AG09319 (cell line): ENCODE measurements around the gene VCAN.

Source experiments
- DNase-seq: peaks from one replicate; pipeline ENCODE4 v3.0.0-alpha.2; 2010; ENCODE audit warnings: low read depth; ENCODE audit errors: extremely low read depth
- TF ChIP-seq, protein P1 (sequence below): IDR thresholded peaks from 2 replicates; pipeline ENCODE4 v1.5.1; 2011; ENCODE audit warnings: low read depth, mild to moderate bottlenecking, inconsistent platforms, low read length, moderate library complexity

VCAN gene

DNA sequence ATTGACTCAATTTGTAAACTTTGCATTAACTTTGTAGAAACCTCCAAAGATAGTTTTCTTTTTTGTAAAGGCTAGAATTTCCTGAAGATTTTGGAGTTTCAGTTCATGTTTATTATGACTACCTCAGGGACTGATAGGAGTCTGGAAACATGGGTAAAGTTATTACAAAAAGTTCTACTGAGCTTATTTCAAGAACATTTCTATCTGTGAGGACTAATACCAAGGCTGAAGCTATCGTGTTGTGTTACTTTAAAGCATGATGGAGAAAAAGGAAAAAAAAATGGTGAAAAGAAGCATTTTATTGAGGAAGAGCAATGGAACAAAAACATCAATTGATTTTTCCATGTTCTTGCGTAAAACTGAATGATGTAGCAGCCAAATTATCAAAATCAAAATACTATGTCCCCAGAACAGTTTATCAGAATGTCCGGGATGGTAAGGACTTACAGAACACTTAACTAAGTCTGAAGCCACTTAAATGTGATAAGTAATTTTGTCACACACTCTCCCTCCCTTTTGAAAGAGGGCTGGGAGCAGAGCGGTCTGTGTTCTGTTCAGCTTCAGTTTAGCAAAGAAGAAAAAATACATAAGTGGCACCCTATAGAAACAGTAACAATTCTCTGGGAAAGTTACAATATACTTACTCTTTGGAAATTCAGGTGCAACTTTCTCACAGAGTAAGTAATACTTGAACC, 25.1 kb upstream of the VCAN start:
- TF ChIP-seq, protein P1, sequence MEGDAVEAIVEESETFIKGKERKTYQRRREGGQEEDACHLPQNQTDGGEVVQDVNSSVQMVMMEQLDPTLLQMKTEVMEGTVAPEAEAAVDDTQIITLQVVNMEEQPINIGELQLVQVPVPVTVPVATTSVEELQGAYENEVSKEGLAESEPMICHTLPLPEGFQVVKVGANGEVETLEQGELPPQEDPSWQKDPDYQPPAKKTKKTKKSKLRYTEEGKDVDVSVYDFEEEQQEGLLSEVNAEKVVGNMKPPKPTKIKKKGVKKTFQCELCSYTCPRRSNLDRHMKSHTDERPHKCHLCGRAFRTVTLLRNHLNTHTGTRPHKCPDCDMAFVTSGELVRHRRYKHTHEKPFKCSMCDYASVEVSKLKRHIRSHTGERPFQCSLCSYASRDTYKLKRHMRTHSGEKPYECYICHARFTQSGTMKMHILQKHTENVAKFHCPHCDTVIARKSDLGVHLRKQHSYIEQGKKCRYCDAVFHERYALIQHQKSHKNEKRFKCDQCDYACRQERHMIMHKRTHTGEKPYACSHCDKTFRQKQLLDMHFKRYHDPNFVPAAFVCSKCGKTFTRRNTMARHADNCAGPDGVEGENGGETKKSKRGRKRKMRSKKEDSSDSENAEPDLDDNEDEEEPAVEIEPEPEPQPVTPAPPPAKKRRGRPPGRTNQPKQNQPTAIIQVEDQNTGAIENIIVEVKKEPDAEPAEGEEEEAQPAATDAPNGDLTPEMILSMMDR: no peak
- no peak for DNase-seq

DNA sequence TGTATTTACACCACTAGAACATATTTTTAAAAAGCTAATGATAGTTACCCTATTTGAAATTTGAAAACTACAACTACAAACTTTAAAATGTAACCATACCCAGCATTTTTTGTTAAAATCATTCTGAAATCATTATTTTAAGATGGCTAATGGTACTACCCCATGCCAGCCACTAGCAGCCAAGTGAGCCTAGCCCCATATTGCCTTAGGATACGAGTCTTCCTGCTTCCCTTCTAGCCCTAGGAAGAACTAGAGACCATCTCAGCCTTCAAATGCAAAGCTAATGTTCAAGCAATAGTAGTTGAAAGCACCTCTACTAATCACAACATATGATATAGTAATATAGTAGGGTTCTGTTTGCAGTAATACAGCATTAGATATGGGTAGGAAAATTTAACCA, 24.0 kb upstream of the VCAN start:
- TF ChIP-seq, protein P1: no peak
- no peak for DNase-seq

DNA sequence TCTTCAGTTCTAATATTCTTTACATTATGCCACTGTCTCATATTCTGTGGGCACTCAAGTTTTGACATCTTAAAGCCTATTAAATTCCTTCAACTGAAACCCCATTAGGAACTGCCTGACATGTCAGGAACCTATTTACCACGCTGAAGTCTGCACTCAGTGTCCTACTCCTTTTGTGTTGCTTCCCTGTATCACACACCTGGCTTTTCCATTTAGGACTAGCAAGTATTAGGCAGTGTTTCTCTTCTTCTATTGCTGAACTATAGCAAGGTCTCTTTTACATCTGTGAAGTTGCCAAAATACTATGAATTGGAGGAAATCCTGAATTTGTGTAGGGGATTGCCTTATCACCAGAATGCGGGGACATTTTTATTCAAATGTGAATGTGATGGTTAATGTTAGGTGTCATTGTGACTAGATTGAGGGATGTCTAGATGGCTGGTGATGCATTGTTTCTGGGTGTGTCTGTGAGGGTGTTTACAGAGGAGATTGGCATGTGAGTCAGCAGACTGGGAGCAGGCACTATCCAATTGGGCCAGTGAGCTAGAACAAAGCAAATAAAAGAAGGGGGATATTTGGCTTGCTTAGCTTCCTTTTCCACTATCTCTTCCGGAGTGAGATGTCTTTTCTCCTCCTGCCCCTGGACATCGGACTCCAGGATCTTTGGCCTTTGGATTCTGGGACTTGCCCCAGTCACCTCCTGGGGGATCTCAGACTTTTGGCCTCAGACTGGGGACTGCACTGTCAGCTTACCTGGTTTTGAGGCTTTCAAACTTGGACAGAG, 21.2 kb upstream of the VCAN start:
- no peak for DNase-seq
- TF ChIP-seq, protein P1: no peak

DNA sequence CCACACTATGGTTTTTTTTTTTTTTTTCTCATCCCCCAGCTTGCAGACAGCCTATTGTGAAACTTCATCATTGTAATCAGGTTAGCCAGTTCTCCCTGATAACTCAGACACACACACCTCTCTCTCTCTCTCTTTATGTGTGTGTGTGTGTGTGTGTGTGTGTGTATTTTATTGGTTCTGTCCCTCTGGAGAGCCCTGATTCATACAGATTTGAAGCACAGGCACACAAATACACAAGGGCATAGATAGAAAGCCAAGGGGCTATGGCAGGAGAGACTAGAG, 20.6 kb upstream of the VCAN start:
- DNase-seq: no peak
- TF ChIP-seq, protein P1: no peak

DNA sequence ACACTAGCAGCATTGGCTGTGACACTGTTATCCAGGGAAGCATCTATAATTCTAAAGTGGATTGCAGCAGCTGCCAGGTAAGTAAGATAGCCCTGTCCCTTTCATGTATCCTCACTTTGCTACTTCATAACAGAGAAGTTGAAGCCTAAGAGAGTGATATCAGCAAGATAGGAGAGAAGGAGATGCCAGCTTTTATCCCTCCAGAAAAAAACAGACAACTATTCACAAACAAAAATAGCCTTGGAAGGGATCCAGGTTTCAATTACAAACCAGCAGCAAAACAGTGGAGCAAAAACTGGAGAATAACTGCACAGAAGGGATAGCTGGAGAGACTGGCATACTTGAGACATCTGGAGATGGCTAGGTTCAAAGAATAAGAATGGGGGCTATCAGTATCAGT, 19.6 kb upstream of the VCAN start:
- DNase-seq: no peak

DNA sequence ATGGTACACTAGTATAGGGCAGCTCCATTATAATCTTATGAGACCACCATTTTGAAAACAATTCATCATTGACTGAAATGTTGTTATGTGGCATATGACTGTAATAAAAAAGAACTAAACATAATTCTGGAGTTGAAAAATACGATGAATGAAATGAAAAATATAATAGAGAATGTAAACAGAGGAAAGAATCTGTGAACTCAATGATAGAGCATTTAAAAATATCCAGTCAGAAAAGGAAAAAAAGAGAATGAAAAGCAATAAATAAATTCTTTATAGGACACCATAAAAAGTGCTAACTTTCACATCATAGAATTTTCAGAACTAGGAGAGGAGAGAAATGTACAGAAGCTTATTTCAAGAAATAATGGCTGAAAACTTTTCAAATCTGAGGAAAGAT, 17.6 kb upstream of the VCAN start:
- no peak for DNase-seq

More for the DNA sequence above, 19.6 kb upstream of the VCAN start:
- TF ChIP-seq, protein P1: no peak

DNA sequence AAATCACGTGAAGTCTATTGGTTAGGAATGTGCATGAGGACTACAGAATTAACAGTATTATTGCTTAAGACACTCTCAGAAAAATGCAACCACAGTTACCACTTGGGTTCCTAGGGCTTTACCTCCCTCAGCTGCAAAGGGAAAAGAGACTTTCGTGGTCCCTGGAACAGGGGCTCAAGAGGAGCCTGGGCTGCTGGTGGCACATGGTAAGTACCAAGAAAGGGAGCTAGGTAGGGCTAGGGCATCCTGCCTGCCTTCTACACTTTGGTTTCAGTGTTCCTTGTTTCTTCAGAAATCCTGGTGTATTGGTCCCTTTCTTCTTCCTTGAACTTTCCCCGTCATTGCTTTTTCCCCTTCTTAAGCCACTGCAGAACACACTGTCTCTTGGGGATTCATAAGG, 7.3 kb upstream of the VCAN start:
- DNase-seq: no peak
- TF ChIP-seq, protein P1: no peak

More for the DNA sequence above, 17.6 kb upstream of the VCAN start:
- TF ChIP-seq, protein P1: no peak
